HepG2 (cell line): Measurements from ENCODE around the gene NEK5. TPM values are rescaled to one million over a fixed set of nuclear protein-coding genes. Genes with fewer than 3 reads are reported as not detected.

Experiments used
- BORCS8-MEF2B ChIP-seq: sonication (generic); formaldehyde crosslinking; IDR thresholded peaks from 2 replicates; pipeline ENCODE4 v1.8.0; 2022; ENCODE audit warnings: mild to moderate bottlenecking, missing genetic modification reagents
- ELF4 ChIP-seq: sonication (generic); formaldehyde crosslinking; IDR thresholded peaks from 2 replicates; pipeline ENCODE4 v1.5.0; 2020; ENCODE audit warnings: missing genetic modification reagents, mild to moderate bottlenecking, moderate library complexity, borderline replicate concordance
- HOXA5 ChIP-seq: sonication (generic); formaldehyde crosslinking; IDR thresholded peaks from 2 replicates; pipeline ENCODE4 v1.4.0; 2020; ENCODE audit warnings: missing genetic modification reagents
- IKZF1 ChIP-seq: fragments of 450-650 bp; IDR thresholded peaks from 2 replicates; pipeline ENCODE4 v1.7.1; 2016
- IRF9 ChIP-seq: sonication (generic); formaldehyde crosslinking; IDR thresholded peaks from 2 replicates; pipeline ENCODE4 v1.8.0; 2022; ENCODE audit warnings: missing genetic modification reagents, mild to moderate bottlenecking, borderline replicate concordance
- MEIS1 ChIP-seq: sonication (generic); formaldehyde crosslinking; IDR thresholded peaks from 2 replicates; pipeline ENCODE4 v1.9.0; 2021; ENCODE audit warnings: mild to moderate bottlenecking, missing genetic modification reagents, moderate library complexity, borderline replicate concordance
- MLLT10 ChIP-seq: sonication (generic); formaldehyde crosslinking; IDR thresholded peaks from 2 replicates; pipeline ENCODE4 v1.4.0; 2020; ENCODE audit warnings: missing genetic modification reagents
- MZF1 ChIP-seq: sonication (generic); formaldehyde crosslinking; IDR thresholded peaks from 2 replicates; pipeline ENCODE4 v1.8.1; 2023; ENCODE audit warnings: mild to moderate bottlenecking, missing genetic modification reagents, borderline replicate concordance
- NCOA5 ChIP-seq: sonication (generic); formaldehyde crosslinking; IDR thresholded peaks from 2 replicates; pipeline ENCODE4 v1.4.0; 2020; ENCODE audit warnings: missing genetic modification reagents
- NFKB2 ChIP-seq: sonication (generic); formaldehyde crosslinking; IDR thresholded peaks from 2 replicates; pipeline ENCODE4 v1.4.0; 2020; ENCODE audit warnings: missing genetic modification reagents, borderline replicate concordance
- NONO ChIP-seq, 2 experiments: fragments of 450-650 bp in 1 of 2; sonication (generic) in 1 of 2; formaldehyde crosslinking in 1 of 2; IDR thresholded peaks in 1 of 2; conservative IDR thresholded peaks in 1 of 2; 2 replicates each; pipeline versions ENCODE4 v1.6.1 to v1.8.0; 2017 to 2022; ENCODE audit warnings: mild to moderate bottlenecking in 1 of 2, missing genetic modification reagents in 1 of 2, moderate library complexity in 1 of 2
- NR2C2 ChIP-seq: sonication (generic); formaldehyde crosslinking; IDR thresholded peaks from 2 replicates; pipeline ENCODE4 v1.4.0; 2020; ENCODE audit warnings: missing genetic modification reagents, mild to moderate bottlenecking, moderate library complexity, borderline replicate concordance
- RFXANK ChIP-seq: IDR thresholded peaks from 2 replicates; pipeline ENCODE4 v1.6.1; 2016
- SAP130 ChIP-seq: IDR thresholded peaks from 2 replicates; pipeline ENCODE4 v1.6.1; 2016; ENCODE audit warnings: low read depth
- ZBTB21 ChIP-seq: sonication (generic); formaldehyde crosslinking; IDR thresholded peaks from 2 replicates; pipeline ENCODE4 v1.4.0; 2020; ENCODE audit warnings: missing genetic modification reagents
- ZMAT3 ChIP-seq: sonication (generic); formaldehyde crosslinking; conservative IDR thresholded peaks from 2 replicates; pipeline ENCODE4 v1.7.0; 2021; ENCODE audit warnings: missing genetic modification reagents
- ZNF143 ChIP-seq: sonication (generic); formaldehyde crosslinking; IDR thresholded peaks from 2 replicates; pipeline ENCODE4 v1.4.0; 2020; ENCODE audit warnings: missing genetic modification reagents
- ZNF20 ChIP-seq: sonication (generic); formaldehyde crosslinking; IDR thresholded peaks from 2 replicates; pipeline ENCODE4 v1.4.0; 2020; ENCODE audit warnings: mild to moderate bottlenecking, moderate library complexity, missing genetic modification reagents
- ZNF430 ChIP-seq: sonication (generic); formaldehyde crosslinking; IDR thresholded peaks from 2 replicates; pipeline ENCODE4 v1.9.0; 2021; ENCODE audit warnings: mild to moderate bottlenecking, missing genetic modification reagents
- ZNF432 ChIP-seq: sonication (generic); formaldehyde crosslinking; IDR thresholded peaks from 2 replicates; pipeline ENCODE4 v1.5.0; 2020; ENCODE audit warnings: missing genetic modification reagents, mild to moderate bottlenecking, borderline replicate concordance
- ZNF460 ChIP-seq: sonication (generic); formaldehyde crosslinking; IDR thresholded peaks from 2 replicates; pipeline ENCODE4 v1.5.1; 2020; ENCODE audit warnings: missing genetic modification reagents, mild to moderate bottlenecking, borderline replicate concordance
- ZNF510 ChIP-seq: sonication (generic); formaldehyde crosslinking; IDR thresholded peaks from 2 replicates; pipeline ENCODE4 v1.4.0; 2020; ENCODE audit warnings: low read depth, mild to moderate bottlenecking, missing genetic modification reagents
- ZNF570 ChIP-seq: sonication (generic); formaldehyde crosslinking; IDR thresholded peaks from 2 replicates; pipeline ENCODE4 v1.4.0; 2020; ENCODE audit warnings: mild to moderate bottlenecking, missing genetic modification reagents, borderline replicate concordance
- ZNF589 ChIP-seq: sonication (generic); formaldehyde crosslinking; conservative IDR thresholded peaks from 2 replicates; pipeline ENCODE4 v1.8.0; 2022; ENCODE audit warnings: mild to moderate bottlenecking, moderate library complexity, missing genetic modification reagents
- ZNF7 ChIP-seq: IDR thresholded peaks from 2 replicates; pipeline ENCODE4 v1.6.1; 2016; ENCODE audit warnings: missing biosample characterization, missing genetic modification reagents
- ZNF746 ChIP-seq: sonication (generic); formaldehyde crosslinking; IDR thresholded peaks from 2 replicates; pipeline ENCODE4 v1.8.0; 2022; ENCODE audit warnings: mild to moderate bottlenecking, missing genetic modification reagents
- ZNF747 ChIP-seq: sonication (generic); formaldehyde crosslinking; IDR thresholded peaks from 2 replicates; pipeline ENCODE4 v1.8.1; 2023; ENCODE audit warnings: missing genetic modification reagents, mild to moderate bottlenecking, borderline replicate concordance
- ZNF772 ChIP-seq: sonication (generic); formaldehyde crosslinking; IDR thresholded peaks from 2 replicates; pipeline ENCODE4 v1.5.0; 2020; ENCODE audit warnings: mild to moderate bottlenecking, missing genetic modification reagents
- ZNF792 ChIP-seq: IDR thresholded peaks from 2 replicates; pipeline ENCODE4 v1.6.1; 2016
- polyA plus RNA-seq, 8 experiments: library from polyadenylated mRNA; depleted of rRNA in 3 of 8; stranded (reverse) in 7 of 8; unstranded in 1 of 8; fragments of >200 nt; fragmentation: Illumina TruSeq in 4 of 8; extraction: Trizol in 4 of 8; gene quantifications; 2 replicates each; pipeline versions ENCODE4 v1.2.1 to v1.2.3, GENCODE V29; 2011 to 2016; ENCODE audit warnings: low read depth in 4 of 8, missing spikeins in 1 of 8, mixed read lengths in 1 of 8; ENCODE audit not compliant: insufficient read depth in 1 of 8
- total RNA-seq, 5 experiments: library from RNA; depleted of rRNA; stranded (reverse); fragments of >200 nt; fragmentation: Illumina TruSeq; extraction: Trizol; gene quantifications; 2 replicates each; pipeline ENCODE4 v1.2.3, GENCODE V29; 2016; ENCODE audit warnings: low read depth in 1 of 5
- TF ChIP-seq, protein P1 (sequence below): sonication (generic); formaldehyde crosslinking; IDR thresholded peaks from 2 replicates; pipeline ENCODE4 v1.4.0; 2020; ENCODE audit warnings: missing genetic modification reagents
- TF ChIP-seq, protein P2 (sequence below): sonication (generic); formaldehyde crosslinking; IDR thresholded peaks from 2 replicates; pipeline ENCODE4 v1.8.1; 2023; ENCODE audit warnings: mild to moderate bottlenecking, missing genetic modification reagents, borderline replicate concordance

NEK5 gene
- total and polyA plus RNA-seq, 2 of the 13 experiments (the other 11 are each of a cell fraction or from before 2014, with no cell fraction given), result 0.12 to 0.22 TPM

GRCh38 chr13:51997641-51998330 is 131.1 kb downstream of the NEK5 start (continued):
- TF ChIP-seq, protein P1, sequence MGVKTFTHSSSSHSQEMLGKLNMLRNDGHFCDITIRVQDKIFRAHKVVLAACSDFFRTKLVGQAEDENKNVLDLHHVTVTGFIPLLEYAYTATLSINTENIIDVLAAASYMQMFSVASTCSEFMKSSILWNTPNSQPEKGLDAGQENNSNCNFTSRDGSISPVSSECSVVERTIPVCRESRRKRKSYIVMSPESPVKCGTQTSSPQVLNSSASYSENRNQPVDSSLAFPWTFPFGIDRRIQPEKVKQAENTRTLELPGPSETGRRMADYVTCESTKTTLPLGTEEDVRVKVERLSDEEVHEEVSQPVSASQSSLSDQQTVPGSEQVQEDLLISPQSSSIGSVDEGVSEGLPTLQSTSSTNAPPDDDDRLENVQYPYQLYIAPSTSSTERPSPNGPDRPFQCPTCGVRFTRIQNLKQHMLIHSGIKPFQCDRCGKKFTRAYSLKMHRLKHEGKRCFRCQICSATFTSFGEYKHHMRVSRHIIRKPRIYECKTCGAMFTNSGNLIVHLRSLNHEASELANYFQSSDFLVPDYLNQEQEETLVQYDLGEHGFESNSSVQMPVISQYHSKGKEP, result no peak
- peak; percentile 25; the same call in 1 of the 2 replicates for TF ChIP-seq BORCS8-MEF2B (CRISPR knock-in tag)
- TF ChIP-seq NFKB2, result no peak
- no peak for TF ChIP-seq ZNF570
- no peak for TF ChIP-seq MZF1 (CRISPR knock-in tag)
- peak; percentile 47; the same call in 1 of the 2 replicates for TF ChIP-seq ZMAT3 (CRISPR knock-in tag)
- TF ChIP-seq ZNF7, result no peak
- peak; percentile 88 for TF ChIP-seq SAP130 (CRISPR knock-in tag)
- TF ChIP-seq NCOA5, result no peak
- TF ChIP-seq ZNF792 (CRISPR knock-in tag), result peak; percentile 68; the same call in 1 of the 2 replicates
- no peak for TF ChIP-seq ZBTB21
- TF ChIP-seq IRF9 (CRISPR knock-in tag), result no peak
- no peak for TF ChIP-seq ZNF510 (CRISPR knock-in tag)
- no peak for TF ChIP-seq NR2C2 (CRISPR knock-in tag)
- peak; percentile 66; the same call in 1 of the 2 replicates for TF ChIP-seq ZNF747 (CRISPR knock-in tag)
- TF ChIP-seq ZNF772 (CRISPR knock-in tag), result 0 out of 2 replicates have a peak, but pooled peaks have one; percentile 35
- no peak for TF ChIP-seq MEIS1 (CRISPR knock-in tag)
- no peak for TF ChIP-seq IKZF1
- no peak for TF ChIP-seq ZNF589
- TF ChIP-seq NONO (IDR thresholded peaks at IDR 0.05), result no peak
- no peak; the same call in 1 of the 2 replicates for TF ChIP-seq NONO (CRISPR knock-in tag; conservative IDR thresholded peaks at IDR 0.05)
- TF ChIP-seq ZNF746 (CRISPR knock-in tag), result no peak
- no peak for TF ChIP-seq ELF4 (CRISPR knock-in tag)
- TF ChIP-seq ZNF143 (CRISPR knock-in tag), result no peak
- TF ChIP-seq HOXA5, result no peak
- no peak for TF ChIP-seq MLLT10 (CRISPR knock-in tag)
- TF ChIP-seq, protein P2, sequence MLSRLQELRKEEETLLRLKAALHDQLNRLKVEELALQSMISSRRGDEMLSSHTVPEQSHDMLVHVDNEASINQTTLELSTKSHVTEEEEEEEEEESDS (CRISPR knock-in tag), result 0 out of 2 replicates have a peak, but pooled peaks have one; percentile 65
- TF ChIP-seq ZNF20, result no peak
- no peak for TF ChIP-seq ZNF460 (CRISPR knock-in tag)
- TF ChIP-seq RFXANK (CRISPR knock-in tag), result peak; percentile 57; the same call in 1 of the 2 replicates
- TF ChIP-seq ZNF430, result no peak
- no peak for TF ChIP-seq ZNF432 (CRISPR knock-in tag)
